HG02938 (cell line): ENCODE data around the gene ABHD5.

Experiments
- ATAC-seq: cut with Tn5 transposase; IDR thresholded peaks from one replicate; pipeline ENCODE4 v1.9.1; 2021; ENCODE audit warnings: mild to moderate bottlenecking, moderate library complexity; ENCODE audit not compliant: unreplicated experiment

ABHD5 gene

DNA sequence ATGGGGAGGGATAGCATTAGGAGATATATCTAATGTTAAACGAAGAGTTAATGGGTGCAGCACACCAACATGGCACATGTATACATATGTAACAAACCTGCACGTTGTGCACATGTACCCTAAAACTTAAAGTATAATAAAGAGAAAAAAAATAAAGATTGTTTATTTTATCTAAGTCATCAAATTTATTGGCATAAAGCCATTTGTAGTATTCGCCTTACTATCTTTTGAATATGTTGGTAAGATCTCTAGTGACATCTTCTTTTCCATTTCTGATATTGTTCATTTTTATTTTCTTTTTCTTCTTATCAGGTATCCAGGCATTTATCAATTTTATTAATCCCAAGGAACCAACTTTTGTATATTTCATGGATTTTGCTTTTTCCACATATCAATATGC, 5.8 kb upstream of the ABHD5 start:
- ATAC-seq: no peak

DNA sequence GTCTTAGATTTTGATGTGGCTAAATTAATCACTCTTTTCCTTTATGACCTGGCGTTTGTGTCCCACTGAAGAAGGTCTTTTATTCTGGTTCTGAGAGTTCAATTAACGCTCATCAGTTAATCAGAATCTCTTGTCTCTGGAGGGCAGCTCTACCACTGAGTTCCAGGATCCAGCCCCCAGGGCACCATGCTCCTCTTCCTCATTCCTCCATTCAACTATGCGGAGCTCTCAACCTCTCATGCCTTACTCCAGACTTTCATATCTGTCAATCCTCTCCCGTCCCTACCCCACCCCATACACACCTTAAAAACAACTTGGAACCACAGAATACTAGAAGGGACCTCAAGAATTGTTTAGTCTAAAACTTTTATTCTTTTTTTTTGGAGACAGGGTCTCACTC, 4.8 kb upstream of the ABHD5 start:
- no peak for ATAC-seq

DNA sequence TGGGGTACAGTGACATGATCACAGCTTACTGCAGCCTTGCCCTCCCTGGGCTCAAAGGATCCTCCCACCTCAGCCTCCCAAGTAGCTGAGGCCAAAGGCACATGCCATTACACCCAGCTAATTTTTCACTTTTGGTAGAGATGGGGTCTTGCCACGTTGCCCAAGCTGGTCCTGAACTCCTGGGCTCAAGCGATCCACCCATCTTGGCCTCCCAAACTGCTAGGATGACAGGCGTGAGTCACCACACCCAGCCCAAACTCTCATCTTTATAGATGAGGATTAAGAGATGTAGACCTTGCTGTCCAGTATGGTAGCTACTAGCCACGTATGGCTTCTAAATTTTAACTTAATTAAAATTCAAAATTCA, 4.4 kb upstream of the ABHD5 start:
- ATAC-seq: no peak

DNA sequence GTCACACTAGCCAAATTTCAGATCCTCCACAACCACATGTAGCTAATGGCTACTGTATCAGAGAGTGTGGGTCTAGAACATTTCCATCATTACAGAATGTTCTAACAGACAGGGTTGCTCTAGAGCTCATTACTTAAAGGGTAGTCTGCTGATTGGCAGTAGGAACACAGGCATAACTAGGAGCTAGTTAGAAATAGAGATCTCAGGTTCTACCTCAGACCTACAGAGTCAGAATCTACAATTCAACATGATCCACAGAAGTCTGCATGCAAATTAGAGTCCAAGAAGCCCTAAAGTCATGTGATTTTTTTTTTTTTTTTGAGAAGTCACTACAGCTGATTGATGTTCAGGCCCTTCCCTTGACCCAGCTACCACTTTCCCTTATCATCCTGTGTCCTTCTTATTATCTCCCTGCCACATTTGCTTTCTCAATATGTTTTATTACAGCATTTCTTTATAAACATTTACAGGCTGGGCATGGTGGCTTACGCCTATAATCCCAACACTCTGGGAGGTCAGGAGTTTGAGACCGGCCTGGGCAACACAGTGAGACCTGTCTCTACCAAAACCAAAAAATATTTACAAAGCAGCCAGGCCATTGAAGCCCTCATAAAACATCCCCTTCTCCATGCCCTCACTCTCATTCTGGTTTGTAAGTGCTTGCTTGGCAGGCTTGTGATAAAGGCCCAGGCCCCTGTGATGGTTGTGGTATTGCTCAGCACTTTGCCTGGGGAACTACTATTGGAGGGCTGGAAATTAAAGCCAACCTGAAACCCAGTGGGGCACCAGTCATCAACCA, 3.8 kb upstream of the ABHD5 start:
- ATAC-seq: no peak

DNA sequence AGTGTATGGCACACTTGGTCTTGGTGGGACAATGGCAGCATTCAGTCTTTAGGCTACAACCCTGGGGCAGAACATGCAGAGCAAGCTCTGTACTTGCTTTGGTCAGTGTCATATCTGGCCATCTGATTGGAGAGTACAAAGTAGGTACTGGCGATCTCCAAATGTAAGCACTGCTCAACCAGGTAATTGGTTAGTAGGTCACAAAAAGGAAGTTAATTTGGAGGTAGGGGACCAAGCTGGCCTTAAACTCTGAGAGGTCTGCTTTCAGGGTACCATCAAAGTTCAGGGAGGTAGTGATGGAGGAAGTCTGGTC, 3.3 kb upstream of the ABHD5 start:
- no peak for ATAC-seq

DNA sequence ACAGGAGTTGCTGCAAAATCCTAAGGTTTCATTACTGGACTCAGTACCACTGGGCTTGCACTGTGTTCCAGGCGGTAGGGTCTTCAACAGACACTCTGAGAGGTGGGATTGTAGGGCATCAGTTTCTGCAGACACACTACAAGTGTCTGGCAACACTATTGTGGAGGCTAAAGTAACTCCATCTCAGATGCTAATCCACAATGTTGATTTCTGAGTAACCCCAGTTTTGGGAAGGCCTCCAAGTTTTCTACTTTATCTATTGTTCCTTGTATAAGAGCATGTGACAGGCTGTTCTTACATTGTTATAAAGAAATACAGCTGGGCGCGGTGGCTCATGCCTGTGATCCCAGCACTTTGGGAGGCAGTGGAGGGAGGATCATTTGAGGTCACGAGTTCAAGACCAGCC, 2.5 kb upstream of the ABHD5 start:
- no peak for ATAC-seq

DNA sequence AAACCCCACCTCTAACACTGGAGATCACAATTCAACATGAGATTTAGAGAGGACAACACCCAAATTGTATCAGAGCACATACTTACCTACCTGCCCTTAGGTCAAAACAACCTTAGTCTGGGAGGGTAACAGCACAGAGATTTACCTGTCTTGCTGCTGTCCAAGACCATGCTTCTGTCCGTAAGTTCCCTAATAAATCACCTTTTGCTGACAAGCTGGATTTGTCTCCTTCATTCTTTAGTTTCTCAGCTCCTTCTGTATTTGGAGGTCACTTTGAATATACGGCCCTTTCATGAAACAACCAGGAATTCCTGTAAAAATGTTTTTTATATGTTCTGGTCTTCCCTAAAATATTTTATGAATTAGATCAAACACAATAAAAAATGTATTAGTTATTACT, 1.6 kb upstream of the ABHD5 start:
- no peak for ATAC-seq

DNA sequence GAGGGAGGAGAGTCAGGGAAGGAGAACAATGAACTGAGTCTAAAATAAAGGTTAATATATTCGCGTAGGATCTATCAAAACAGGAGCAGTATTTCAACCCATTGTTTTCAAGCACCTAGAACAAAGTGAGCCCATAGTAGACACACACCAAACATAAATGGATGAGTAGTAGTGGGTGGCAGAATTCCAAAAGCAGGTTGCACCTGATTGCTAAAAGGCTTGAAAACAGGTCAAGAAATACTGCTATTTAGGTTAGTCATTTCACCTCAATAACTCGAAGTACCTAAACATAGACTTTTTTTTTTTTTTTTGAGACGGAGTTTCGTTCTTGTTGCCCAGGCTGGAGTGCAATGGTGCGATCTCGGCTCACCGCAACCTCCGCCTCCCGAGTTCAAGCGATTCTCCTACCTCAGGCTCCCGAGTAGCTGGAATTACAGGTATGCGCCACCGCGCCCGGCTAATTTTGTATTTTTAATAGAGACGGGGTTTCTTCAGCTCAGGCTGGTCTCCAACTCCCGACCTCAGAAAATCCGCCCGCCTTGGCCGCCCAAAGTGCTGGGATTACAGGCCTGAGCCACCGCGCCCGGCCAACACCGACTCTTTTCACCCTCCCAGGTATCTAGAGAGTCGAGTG, 855 bp upstream of the ABHD5 start:
- no peak for ATAC-seq

DNA sequence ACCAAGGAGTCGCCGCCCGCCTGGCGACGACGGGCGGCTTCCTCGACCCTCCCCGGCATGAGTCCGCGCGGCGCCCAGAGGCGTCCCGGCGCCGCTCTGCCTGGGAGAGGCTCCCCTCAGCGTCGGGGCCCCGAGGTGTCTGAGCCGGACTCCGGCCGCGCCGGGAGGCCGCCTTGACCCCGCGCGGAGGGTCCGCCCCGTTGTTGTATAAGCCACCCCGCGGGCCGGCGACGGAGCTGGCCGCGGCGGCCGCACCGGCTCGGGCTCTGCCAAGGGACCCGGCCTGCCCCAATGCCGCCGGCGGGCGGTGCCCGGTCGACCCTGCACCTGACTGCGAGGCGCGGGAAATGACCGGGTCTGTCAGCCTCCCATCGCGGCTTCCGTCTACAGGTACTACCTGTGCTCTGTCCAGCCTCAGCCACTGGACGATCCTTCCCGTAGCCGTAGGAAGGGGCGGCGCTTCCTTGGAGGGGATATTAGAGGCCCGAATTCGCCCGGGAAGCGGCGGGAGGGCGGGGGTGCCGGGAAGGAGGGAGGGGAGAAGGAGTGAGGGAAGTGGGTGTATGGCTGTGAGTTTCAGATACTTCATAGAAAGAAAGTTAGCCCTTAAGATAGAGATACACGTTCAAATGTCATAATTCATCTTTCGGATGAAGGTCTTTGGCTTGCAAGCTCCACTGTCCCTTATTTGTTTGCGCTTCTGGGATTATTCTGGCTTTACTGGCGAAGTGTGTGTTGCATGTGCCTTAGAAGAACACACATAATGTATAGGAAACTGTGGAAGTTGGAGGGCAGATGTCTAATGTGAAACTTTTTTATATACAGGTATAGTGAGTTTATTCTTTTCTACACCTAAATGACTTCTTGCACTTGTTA, 620 bp downstream of the ABHD5 start:
- peak; percentile 34 for ATAC-seq

DNA sequence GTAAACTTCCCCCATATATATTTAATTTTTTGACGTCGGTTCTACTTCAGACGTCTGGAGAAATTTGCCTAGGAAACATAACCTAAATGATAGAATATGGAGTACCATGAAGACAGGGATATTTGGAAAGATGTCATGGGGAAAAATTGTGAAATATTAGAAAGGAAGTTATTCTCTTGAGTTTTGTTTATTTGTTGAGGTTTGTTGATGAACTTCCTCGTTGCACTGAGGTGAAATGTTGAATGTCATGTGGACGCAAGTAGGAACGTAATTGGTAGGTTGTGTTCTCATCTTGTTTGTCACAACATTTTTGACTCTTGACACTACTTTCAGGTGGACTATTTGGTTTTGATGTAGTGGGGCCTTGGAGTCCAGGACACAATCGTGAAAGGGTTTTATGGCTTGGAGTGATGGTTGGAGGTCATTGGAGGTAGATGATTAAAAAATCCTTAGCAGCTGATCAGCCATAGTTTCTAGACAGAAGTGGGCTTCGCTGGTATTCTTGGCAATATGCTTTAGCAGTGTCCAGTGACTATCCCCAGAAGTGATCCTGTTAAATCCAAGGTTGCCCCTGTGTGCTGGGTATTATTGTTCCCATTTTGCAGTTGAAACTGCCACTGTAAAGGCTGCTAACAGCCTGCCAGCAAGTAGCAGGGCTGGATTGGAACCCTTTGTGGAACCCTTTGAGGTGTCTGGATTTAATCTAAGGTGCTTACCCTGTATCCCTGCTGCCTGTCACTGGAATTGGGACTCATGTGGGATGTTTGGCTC, 1.5 kb downstream of the ABHD5 start:
- ATAC-seq: no peak

DNA sequence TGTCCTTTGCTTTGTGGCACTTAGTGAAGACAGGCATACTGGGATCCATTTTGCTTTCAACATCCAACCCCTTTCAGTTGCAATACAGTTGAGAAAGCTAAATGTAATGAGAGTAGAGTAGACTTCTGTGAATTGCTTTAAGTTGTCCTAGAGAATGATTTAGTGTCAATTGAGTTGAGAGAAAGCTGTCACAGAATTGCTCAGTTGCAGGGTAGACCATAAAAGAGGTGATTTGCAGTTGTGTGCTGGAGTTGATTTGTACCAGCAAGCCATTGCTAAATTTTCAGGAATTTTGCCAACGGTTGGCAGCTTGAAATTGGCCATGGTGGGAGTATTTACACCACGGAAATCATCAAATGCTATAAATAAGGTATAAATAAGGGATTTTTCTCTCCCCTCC, 2.2 kb downstream of the ABHD5 start:
- no peak for ATAC-seq

DNA sequence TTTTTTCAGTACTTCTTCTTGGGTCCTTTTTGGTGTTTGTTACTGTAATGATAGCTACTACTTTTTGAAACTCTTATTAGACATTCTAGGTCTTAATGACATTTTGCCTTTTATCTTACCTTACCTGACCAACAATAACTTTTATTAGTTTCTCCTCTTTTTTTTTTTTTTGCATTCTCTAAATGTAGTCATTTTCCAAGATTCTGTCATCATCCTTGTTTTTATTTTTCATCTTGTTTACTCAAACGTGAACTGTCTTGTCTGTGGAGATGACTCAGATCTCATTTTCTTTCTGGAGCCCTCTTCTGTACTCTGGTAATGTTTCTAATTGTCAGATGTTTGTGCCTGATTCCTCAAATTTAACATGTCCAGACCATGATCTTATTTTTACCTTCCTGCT, 2.9 kb downstream of the ABHD5 start:
- ATAC-seq: no peak

DNA sequence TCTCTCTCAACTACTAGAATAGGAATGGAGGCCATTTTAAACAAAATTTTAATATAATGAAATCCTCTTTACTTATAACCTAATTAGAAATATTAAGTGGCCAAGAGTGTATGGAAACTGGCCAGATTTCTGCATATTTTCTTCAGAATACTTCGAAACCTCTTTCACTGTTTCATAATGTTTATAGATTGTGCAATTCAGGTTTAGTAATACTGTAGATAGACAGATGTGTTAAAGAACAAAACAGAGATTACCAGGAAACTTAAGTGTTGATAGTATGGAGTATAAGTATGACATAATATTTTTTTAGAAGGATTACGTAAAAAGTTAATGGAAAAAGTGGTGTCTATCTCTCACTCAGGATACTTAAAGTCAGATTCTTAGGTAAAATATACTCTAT, 4.7 kb downstream of the ABHD5 start:
- no peak for ATAC-seq

DNA sequence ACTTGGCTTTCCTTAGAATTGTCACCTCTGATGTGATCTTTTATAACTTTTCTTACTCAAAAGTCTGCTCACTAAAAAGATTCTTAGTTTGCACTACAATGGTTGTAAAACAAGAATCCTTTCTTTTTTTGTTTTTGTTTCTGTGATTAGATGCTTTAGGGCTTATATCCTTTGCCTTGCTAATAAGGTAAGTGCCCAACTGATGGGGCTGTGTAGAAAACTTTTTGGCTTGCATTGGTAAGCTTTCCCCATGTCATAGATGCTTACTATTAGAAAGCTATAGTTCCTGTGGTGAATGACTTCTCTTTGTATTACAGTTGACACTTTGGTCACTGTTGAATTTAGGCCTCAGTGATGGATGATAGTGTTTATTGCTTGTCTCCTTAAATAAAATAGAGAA, 5.1 kb downstream of the ABHD5 start:
- ATAC-seq: no peak

DNA sequence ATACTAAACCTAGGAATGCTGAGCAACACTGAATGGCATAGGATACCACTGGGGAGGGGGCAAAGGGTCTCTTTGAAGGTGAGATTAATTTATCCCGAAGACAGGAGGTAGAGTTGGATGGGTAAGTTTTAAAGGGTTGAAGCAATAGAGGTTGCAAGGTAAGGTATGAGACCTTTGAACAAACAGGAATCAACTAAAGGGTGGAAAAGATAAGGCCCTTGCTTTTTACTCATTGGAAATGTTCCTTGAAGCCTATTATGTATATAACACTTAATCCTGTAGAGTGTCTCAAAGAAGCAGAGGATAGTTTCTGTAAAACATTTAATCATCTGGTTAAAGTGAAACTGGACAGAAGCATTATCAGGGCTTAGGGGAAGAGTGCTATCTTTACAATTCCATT, 5.7 kb downstream of the ABHD5 start:
- no peak for ATAC-seq

DNA sequence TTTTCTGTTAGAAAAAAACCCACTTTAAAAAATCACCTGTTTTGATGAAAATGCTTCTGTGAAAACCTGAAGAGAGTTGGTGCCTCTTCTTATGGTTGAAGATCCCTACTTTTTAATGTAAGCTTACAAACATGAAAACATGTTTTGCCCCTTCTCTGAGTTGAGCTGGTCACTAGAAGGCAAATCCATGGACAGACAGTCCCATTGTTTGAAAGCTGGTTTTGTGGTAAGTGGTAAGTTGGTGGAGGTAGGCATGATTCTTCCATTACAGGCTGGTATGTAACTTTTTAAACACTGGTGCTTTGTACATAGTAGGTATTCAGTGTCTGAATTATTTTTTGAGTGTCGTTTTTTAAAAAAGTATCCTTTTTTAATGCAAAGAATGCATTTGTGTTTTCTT, 6.1 kb downstream of the ABHD5 start:
- no peak for ATAC-seq

DNA sequence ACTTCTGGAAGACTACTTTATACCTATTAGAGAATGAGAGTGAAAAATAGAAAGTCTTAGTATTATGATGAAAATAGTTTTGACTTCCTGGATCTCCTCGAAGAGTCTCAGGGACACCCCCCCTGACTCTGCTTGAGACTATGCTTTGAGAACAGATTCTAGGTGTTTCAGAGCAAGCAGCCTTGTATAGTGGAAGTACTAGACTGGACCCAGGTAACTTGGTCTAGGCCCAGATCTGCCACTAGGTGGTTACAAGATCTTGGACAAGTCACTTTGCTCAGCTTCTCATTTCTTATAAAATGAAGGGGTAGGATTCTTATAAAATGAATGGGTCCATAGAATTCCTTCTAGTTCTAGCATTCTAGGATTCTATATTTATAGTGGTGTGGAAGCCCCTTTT, 9.1 kb downstream of the ABHD5 start:
- ATAC-seq: peak; percentile 76

DNA sequence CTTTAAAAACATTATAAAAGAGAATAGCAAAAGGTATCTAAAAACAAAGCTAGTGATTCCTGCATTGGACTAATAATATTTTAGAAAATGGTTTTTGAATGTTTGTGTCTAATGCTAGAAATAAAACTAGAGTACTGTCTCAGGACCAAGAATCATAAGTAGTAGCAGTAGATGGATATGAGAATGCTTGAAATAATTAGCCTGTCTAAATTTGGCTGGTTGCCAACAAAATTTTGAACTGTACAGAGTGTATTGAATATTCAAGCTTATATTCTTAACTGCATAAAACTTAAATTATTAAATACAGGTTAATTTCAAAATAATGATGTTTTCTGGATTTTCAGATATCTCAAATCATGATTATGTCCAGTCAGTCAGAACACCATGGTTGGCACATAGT, 14.0 kb downstream of the ABHD5 start:
- no peak for ATAC-seq

DNA sequence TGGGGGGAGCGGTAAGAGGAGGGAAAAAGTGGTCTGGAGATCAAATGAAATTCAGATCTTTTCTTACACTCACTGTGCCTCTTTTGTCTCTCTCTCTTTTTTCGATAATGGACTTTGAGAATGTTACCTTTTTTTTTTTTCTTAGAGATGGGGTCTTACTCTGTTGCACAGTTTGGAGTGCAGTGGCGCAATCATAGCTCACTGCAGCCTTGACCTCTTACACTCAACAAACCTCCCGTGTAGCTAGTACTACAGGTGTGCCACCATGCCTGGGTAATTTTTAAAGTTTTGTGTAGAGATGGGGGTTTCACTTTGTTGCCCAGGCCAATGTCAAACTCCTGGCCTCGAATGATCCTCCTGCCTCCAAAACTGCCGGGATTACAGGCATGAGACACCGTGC, 15.6 kb downstream of the ABHD5 start:
- no peak for ATAC-seq

DNA sequence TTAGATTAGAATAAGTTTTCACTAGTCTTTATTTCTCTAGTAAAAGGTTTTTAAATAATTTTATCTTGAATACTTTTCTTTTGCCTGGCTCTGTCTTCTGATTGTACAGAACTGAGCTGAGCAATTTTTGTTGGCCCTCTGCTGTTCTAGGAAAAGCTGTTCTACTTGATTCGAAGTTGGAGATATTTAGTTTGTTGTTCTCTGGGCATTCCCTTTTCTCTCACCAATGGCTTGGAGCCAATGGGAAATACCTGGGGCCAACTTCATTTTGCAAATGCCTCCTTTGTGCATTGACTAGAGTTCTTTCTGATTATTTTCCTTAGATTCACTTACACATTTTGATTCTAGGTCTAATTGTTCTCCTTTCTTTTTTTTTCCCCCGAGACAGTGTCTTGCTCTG, 16.5 kb downstream of the ABHD5 start:
- ATAC-seq: no peak

DNA sequence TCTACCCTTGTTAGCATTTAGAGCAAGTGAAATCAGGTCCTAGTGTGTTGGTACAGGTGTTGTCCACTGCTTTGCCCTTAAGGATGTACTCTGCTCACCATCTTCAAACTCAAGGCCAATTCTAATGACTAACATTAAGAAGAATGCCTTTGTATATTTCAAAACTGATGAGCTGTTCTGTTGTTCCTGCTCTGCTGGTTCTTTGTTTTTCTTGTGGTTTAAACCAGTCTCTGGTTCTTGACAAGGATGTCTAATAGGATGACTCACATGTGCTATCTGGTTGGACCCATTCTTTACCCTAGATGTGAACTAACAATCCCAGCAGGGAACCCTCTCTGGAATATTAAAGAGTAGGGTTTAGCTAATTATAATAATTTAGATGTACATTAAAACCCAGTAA, 17.3 kb downstream of the ABHD5 start:
- no peak for ATAC-seq
